Daoy (cell line): ENCODE measurements around the gene ZDHHC8. TPM values are rescaled to one million over a fixed set of nuclear protein-coding genes. Genes with fewer than 3 reads are reported as not detected.

Source experiments
- DNase-seq: peaks from one replicate; pipeline ENCODE4 v3.0.0-alpha.2; 2015; ENCODE audit warnings: low read depth
- total RNA-seq: library from RNA; depleted of rRNA; stranded (reverse); fragments of >200 nt; shearing (Covaris generic); gene quantifications from 2 replicates; pipeline ENCODE4 v1.2.3, GENCODE V29; 2014; rRNA removed

Gene ZDHHC8
- total RNA-seq, result 3.3 and 20.7 TPM in 2 replicates

- no peak for DNase-seq
Observed at GRCh38 chr22:20131597-20131858, at the start of gene ZDHHC8. ZDHHC8 (plus strand) TSS chr22:20131804; CDS start chr22:20131948, 144 bp downstream.

GRCh38 chr22:20083157-20083890, 48.3 kb upstream of the ZDHHC8 start:
- no peak for DNase-seq

GRCh38 chr22:20083891-20084546, 47.6 kb upstream of the ZDHHC8 start:
- no peak for DNase-seq

- no peak for DNase-seq
Observed at GRCh38 chr22:20084547-20085413, 46.8 kb upstream of the ZDHHC8 start.

- no peak for DNase-seq
Observed at GRCh38 chr22:20085651-20086050, 46.0 kb upstream of the ZDHHC8 start.

- no peak for DNase-seq
Observed at GRCh38 chr22:20086101-20086599, 45.5 kb upstream of the ZDHHC8 start.

- DNase-seq, result no peak
Observed at GRCh38 chr22:20086763-20087162, 44.8 kb upstream of the ZDHHC8 start.

GRCh38 chr22:20087319-20088262, 44.0 kb upstream of the ZDHHC8 start:
- no peak for DNase-seq

GRCh38 chr22:20088263-20088648, 43.3 kb upstream of the ZDHHC8 start:
- DNase-seq, result no peak

- DNase-seq, result no peak
Observed at GRCh38 chr22:20089226-20089976, 42.2 kb upstream of the ZDHHC8 start.

GRCh38 chr22:20089977-20090729, 41.5 kb upstream of the ZDHHC8 start:
- DNase-seq, result no peak

- DNase-seq, result no peak
Observed at GRCh38 chr22:20090730-20091240, 40.8 kb upstream of the ZDHHC8 start.

- no peak for DNase-seq
Observed at GRCh38 chr22:20091690-20092476, 39.7 kb upstream of the ZDHHC8 start.

- no peak for DNase-seq
Observed at GRCh38 chr22:20092477-20092854, 39.1 kb upstream of the ZDHHC8 start.

GRCh38 chr22:20093418-20094196, 38.0 kb upstream of the ZDHHC8 start:
- no peak for DNase-seq

GRCh38 chr22:20094197-20094807, 37.3 kb upstream of the ZDHHC8 start:
- no peak for DNase-seq

GRCh38 chr22:20095521-20095920, 36.1 kb upstream of the ZDHHC8 start:
- no peak for DNase-seq
